K562 (cell line): ENCODE measurements around the gene TBC1D5. TPM values are rescaled to one million over a fixed set of nuclear protein-coding genes. Genes with fewer than 3 reads are reported as not detected.
A peak's percentile ranks its signal among the peaks of the same experiment; 100 is the strongest.

Source experiments
- DEAF1 ChIP-seq: fragments of 450-650 bp; formaldehyde crosslinking; IDR thresholded peaks from 2 replicates; pipeline ENCODE4 v1.4.0; 2020; ENCODE audit warnings: mild to moderate bottlenecking, moderate library complexity
- EP400 ChIP-seq: fragments of 450-650 bp; IDR thresholded peaks from 2 replicates; pipeline ENCODE4 v1.6.1; 2017; ENCODE audit warnings: antibody characterized with exemption, mild to moderate bottlenecking, moderate library complexity
- HMGN3 ChIP-seq: IDR thresholded peaks from 2 replicates; pipeline ENCODE4 v1.6.1; 2011; ENCODE audit warnings: borderline replicate concordance, low read depth, mild to moderate bottlenecking, mixed read lengths, low read length; ENCODE audit not compliant: insufficient read length; ENCODE audit errors: extremely low read depth
- MAX ChIP-seq: sonication (generic); formaldehyde crosslinking; IDR thresholded peaks from 2 replicates; pipeline ENCODE4 v1.9.0; 2022; ENCODE audit warnings: mild to moderate bottlenecking, missing genetic modification reagents
- NFXL1 ChIP-seq: fragments of 450-650 bp; formaldehyde crosslinking; IDR thresholded peaks from 2 replicates; pipeline ENCODE4 v1.4.0; 2021; ENCODE audit warnings: mild to moderate bottlenecking
- PRDM10 ChIP-seq: fragments of 450-650 bp; IDR thresholded peaks from 2 replicates; pipeline ENCODE4 v1.6.1; 2018; ENCODE audit not compliant: partially characterized antibody
- REST ChIP-seq, 2 experiments: fragments of 450-650 bp; formaldehyde crosslinking in 1 of 2; IDR thresholded peaks; 2 replicates each; pipeline versions ENCODE4 v1.4.0 to v1.6.1; 2014 to 2020; ENCODE audit warnings: mild to moderate bottlenecking in 2 of 2, borderline replicate concordance in 1 of 2, low read depth in 1 of 2
- TAF7 ChIP-seq: fragments of 450-650 bp; IDR thresholded peaks from 2 replicates; pipeline ENCODE4 v1.6.1; 2016; ENCODE audit warnings: missing genetic modification characterization, missing compliant biosample characterization
- TSC22D4 ChIP-seq: fragments of 450-650 bp; IDR thresholded peaks from 2 replicates; pipeline ENCODE4 v1.6.1; 2016; ENCODE audit warnings: missing genetic modification characterization, missing biosample characterization, control low read depth
- ZBTB43 ChIP-seq: sonication (generic); formaldehyde crosslinking; IDR thresholded peaks from 2 replicates; pipeline ENCODE4 v1.8.0; 2023; ENCODE audit warnings: mild to moderate bottlenecking, missing genetic modification reagents
- ZBTB7A ChIP-seq: IDR thresholded peaks from 2 replicates; pipeline ENCODE4 v1.6.1; 2011; ENCODE audit warnings: low read depth, mild to moderate bottlenecking, low read length, moderate library complexity, borderline replicate concordance; ENCODE audit not compliant: control insufficient read depth
- ZNF347 ChIP-seq: fragments of 450-650 bp; formaldehyde crosslinking; IDR thresholded peaks from 2 replicates; pipeline ENCODE4 v1.4.0; 2020; ENCODE audit warnings: low read depth, mild to moderate bottlenecking, moderate library complexity
- polyA plus RNA-seq, 8 experiments: library from polyadenylated mRNA; depleted of rRNA in 4 of 8; stranded (reverse) in 5 of 8; unstranded in 3 of 8; fragments of >200 nt; fragmentation: Nextera tagmentation in 2 of 8; fragmentation: Illumina TruSeq in 1 of 8; extraction: Ambion mirVana in 2 of 8; extraction: Trizol in 1 of 8; gene quantifications; 2 replicates each; pipeline versions ENCODE4 v1.2.1 to v1.2.3, GENCODE V29; 2011 to 2014; ENCODE audit warnings: inconsistent platforms in 1 of 8, missing spikeins in 1 of 8
- total RNA-seq, 7 experiments: library from RNA; depleted of rRNA in 6 of 7; stranded (reverse); fragments of >200 nt in 6 of 7; fragmentation: Illumina TruSeq in 2 of 7; extraction: Trizol in 2 of 7; gene quantifications; 2 replicates each; pipeline versions ENCODE4 v1.2.1 to v1.2.3, GENCODE V29; 2011 to 2021; ENCODE audit warnings: low replicate concordance in 1 of 7

Gene TBC1D5
- total and polyA plus RNA-seq, 9 of the 15 experiments (the other 6 are each of a cell fraction or from before 2014, with no cell fraction given): 2.9 to 38.1 (median 25.6) TPM

- TF ChIP-seq HMGN3 (no peak), DEAF1 (CRISPR knock-in tag) (peak; percentile 75), ZBTB7A (no peak), REST (IDR thresholded peaks at IDR 0.05; ENCODE audit: borderline replicate concordance) (peak; percentile 74), REST (CRISPR knock-in tag; IDR thresholded peaks at IDR 0.05; ENCODE audit: low read depth) (no peak), TAF7 (tag) (no peak), TSC22D4 (no peak), MAX (no peak), PRDM10 (no peak), NFXL1 (CRISPR knock-in tag) (no peak), ZBTB43 (CRISPR knock-in tag) (no peak), EP400 (0 out of 2 replicates have a peak, but pooled peaks have one; percentile 21), ZNF347 (CRISPR knock-in tag) (no peak)
These were observed 311.4 kb downstream of the TBC1D5 start (continued) for GRCh38 chr3:17431004-17431403.
